Middle frontal gyrus (tissue), 1 donor: Measurements from ENCODE around the gene DUSP23.

Source experiments
- DNase-seq: peaks from one replicate; pipeline ENCODE4 v3.0.0-alpha.2; 2015; ENCODE audit warnings: low spot score; ENCODE audit errors: extremely low spot score

The DUSP23 gene

DNA sequence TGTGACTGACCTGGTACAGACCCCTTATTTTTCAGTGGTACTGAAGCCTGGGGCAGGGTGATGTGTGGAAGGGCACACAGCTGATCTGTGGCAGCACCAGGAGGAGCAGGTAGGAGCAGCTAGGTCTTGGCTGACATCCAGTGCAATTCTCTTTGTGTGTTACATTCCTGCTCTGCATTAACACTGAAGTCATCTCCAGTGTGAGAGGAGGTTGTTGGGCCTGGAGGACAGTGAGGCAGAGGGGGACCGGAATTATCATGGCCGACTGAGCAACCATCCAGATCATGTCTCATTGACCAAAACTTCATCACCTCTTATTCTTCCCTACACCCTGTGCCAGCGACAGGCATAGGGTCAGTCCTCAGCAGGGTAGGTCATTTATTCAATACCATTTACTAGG lies 47.4 kb downstream of the DUSP23 start:
- DNase-seq: no peak

DNA sequence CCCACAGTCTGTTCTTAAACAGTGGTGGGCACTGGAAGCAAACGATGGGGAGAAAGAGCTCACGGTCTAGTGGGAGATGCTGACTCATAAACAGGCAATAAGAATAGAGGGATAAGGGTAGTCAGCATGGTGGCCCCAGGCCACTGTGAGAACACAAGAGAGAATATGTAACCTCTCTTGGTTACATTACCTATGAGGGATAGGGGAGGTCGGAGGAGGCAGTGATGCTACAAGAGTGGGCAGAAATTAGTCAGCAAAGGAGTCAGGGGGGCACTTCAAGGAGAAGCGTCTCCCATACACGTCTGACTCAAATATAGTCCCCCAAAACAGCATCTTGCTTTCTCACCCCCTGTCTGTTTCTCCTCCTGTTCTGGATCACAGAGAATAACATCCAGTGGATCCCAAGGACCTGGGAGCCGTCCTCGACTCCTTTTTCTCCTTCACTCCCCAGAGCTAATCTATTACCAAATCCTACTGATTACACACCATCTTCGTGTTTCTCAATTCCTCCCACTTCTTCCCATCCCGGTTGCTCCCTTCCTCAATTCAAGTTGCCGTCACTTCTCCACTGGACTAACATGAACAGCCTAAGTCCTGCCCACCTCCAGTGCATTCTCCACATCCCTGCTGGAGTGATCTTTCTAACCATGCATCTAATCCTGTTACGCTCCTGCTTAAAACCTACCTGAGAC lies 48.0 kb downstream of the DUSP23 start:
- no peak for DNase-seq

DNA sequence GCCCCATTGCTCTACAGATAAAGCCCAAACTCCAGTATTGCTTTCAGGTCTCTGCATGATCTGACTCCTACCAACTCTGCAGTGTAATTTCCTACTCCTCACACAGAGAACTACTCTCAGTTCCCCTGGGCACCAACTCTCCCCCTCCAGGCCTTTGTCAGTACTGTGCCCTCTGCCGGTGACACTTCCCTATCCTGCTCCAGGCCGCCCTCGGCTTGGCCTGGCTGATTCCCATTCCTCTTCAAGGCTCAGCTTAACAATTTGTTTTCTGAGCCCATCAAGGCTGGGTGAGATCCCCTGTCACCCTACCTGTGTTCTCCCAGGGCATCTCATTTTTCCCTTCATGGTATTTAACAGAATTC lies 48.5 kb downstream of the DUSP23 start:
- no peak for DNase-seq

DNA sequence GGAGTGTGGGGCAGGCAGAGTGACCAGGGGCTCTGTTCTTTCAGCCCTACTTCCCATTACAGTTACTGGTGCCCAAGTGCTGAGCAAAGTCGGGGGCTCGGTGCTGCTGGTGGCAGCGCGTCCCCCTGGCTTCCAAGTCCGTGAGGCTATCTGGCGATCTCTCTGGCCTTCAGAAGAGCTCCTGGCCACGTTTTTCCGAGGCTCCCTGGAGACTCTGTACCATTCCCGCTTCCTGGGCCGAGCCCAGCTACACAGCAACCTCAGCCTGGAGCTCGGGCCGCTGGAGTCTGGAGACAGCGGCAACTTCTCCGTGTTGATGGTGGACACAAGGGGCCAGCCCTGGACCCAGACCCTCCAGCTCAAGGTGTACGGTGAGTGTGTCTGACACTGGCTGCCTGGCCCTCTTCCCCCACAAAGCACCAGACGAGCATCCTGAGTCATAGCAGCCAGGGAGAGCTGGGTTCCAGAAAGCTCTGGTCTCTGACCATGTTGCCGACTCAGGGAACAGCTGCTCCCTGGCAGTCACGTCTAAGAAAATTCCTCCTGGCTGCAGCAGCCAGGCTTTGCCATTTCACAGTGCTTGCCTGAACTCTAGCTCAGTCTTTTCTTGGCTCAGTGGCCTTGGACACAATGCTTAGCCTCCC lies 49.2 kb downstream of the DUSP23 start:
- no peak for DNase-seq

- DNase-seq: no peak
Measured at GRCh38 chr1:159830722-159831121, 50.0 kb downstream of the DUSP23 start.

DNA sequence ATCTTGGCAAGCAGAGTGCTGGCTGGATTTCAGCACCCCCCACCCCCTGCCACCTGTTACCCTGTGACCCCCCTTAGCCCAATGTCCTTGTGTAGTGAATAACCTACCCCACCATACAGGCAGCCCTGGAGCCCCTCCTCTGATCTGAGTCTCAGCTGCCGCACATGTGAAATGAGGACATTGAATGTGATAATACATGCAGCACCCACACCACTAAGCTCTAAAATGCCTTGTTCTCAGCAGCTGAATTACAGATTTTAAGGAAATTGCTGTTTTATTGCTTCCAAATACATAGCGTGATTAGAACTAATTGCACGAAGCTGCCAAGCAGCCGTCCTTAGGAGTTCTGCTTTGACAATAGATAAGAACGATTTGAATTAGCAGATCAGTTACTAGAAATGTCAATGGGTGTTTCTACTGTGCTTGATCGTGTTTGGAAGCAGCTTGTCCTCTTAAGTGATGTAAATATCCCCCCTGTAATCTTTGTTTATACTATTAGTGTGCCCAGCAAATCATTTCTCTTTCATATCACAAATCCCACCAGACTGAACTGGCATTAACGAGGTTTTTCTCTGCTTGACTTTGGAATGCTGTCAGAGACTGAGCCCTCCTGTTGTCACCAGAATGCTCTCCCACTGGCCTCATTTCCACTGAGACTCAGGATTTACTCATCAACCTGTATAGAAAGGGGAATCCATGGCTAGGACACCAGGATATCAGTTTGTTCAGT lies 50.8 kb downstream of the DUSP23 start:
- DNase-seq: no peak
